Gastrocnemius medialis (tissue), 4 donors: ENCODE measurements around the gene KCNMB4. TPM values are rescaled to one million over a fixed set of nuclear protein-coding genes. Genes with fewer than 3 reads are reported as not detected.

ENCODE experiments used
- ATAC-seq, 2 donors: fragments of 150-250 bp; one replicate each; pipeline ENCODE4 v1.9.1; 2016
- DNase-seq, 2 donors: peaks; one replicate each; pipeline ENCODE4 v3.0.0-alpha.2; 2019
- H3K27ac ChIP-seq, 4 donors: fragments of 200-600 bp; sonication (generic); 1 replicate in 1 of 4; 2 replicates in 3 of 4; pipeline ENCODE4 v1.5.1; 2016 to 2018; ENCODE audit warnings: mild to moderate bottlenecking in 2 of 4, moderate library complexity in 1 of 4
- H3K27me3 ChIP-seq, 3 donors: fragments of 200-600 bp; sonication (generic) in 2 of 3; 1 replicate in 1 of 3; 2 replicates in 2 of 3; pipeline versions ENCODE4 v1.5.1 to v1.6.0; 2016 to 2019; ENCODE audit warnings: mild to moderate bottlenecking in 1 of 3, moderate library complexity in 1 of 3
- H3K36me3 ChIP-seq, 2 donors: fragments of 200-600 bp; sonication (generic) in 1 of 2; one replicate each; pipeline ENCODE4 v1.5.1; 2017 to 2018
- H3K4me1 ChIP-seq, 2 donors: fragments of 200-600 bp; sonication (generic) in 1 of 2; one replicate each; pipeline ENCODE4 v1.5.1; 2016 to 2017; ENCODE audit warnings: mild to moderate bottlenecking in 2 of 2
- H3K4me3 ChIP-seq, 4 donors: fragments of 200-600 bp; sonication (generic) in 3 of 4; 1 replicate in 1 of 4; 2 replicates in 3 of 4; pipeline ENCODE4 v1.5.1; 2016 to 2019; ENCODE audit warnings: mild to moderate bottlenecking in 2 of 4
- H3K9me3 ChIP-seq, 3 donors: fragments of 200-600 bp; sonication (generic) in 2 of 3; 1 replicate in 1 of 3; 2 replicates in 2 of 3; pipeline ENCODE4 v1.5.1; 2016 to 2019
- CTCF ChIP-seq, 5 experiments: fragments of 450-650 bp in 3 of 5; fragments of 200-600 bp in 2 of 5; sonication (generic) in 2 of 5; IDR thresholded peaks in 4 of 5; conservative IDR thresholded peaks in 1 of 5; 1 replicate in 4 of 5; 2 replicates in 1 of 5; pipeline ENCODE4 v1.5.1; 2016 to 2019; ENCODE audit warnings: antibody characterized with exemption in 5 of 5, mild to moderate bottlenecking in 3 of 5, moderate library complexity in 3 of 5
- POLR2A ChIP-seq, 2 donors: fragments of 450-650 bp; IDR thresholded peaks; one replicate each; pipeline ENCODE4 v1.6.1; 2017; ENCODE audit warnings: antibody characterized with exemption in 2 of 2, mild to moderate bottlenecking in 2 of 2, moderate library complexity in 2 of 2
- in situ Hi-C, 4 donors: fragments of 200-750 bp; cut with MboI; loops; one replicate each; pipeline versions ENCODE4 v1.15.0 to v1.8.0; 2017; ENCODE audit warnings: low sequenced_read_pairs in 4 of 4
- intact Hi-C: fragments of 100-400 bp; cut with DNase I; formaldehyde crosslinking; loops from one replicate; pipeline ENCODE4 v1.15.1; 2023; ENCODE audit warnings: low total_unique reads
- total RNA-seq, 4 donors: library from RNA; depleted of rRNA; stranded (reverse); fragments of >200 nt; gene quantifications; one replicate each; pipeline versions ENCODE4 v1.1.0 to v1.2.3, GENCODE V29; 2016

The KCNMB4 gene
- total RNA-seq, 4 donors from 2014 or later = 0.71 to 1.4 (median 1.3) TPM

GRCh38 chr12:70338531-70338930 is 27.6 kb upstream of the KCNMB4 start:
- no peak for TF ChIP-seq CTCF (IDR thresholded peaks at IDR 0.05 in 4 of 5, conservative IDR thresholded peaks at IDR 0.05 in 1 of 5)
- TF ChIP-seq POLR2A (IDR thresholded peaks at IDR 0.05) = no peak
- in situ Hi-C loops (no loop called here), intact Hi-C loops (no loop called here)
- no peak for DNase-seq
- Histone ChIP-seq H3K27me3 (no peaks in the 10 kb centered on the region), H3K36me3 (peaks cover 0 to 68% of the 10 kb centered on the region in 2 donors), H3K4me3 (no peak overlapping the region), H3K27ac (no peak overlapping the region), H3K9me3 (no peaks in the 10 kb centered on the region), H3K4me1 (no peaks in the 10 kb centered on the region)
- no peak for ATAC-seq

GRCh38 chr12:70351076-70351475 is 15.0 kb upstream of the KCNMB4 start:
- Histone ChIP-seq H3K36me3 (peaks cover 0 to 35% of the 10 kb centered on the region in 2 donors), H3K4me1 (no peaks in the 10 kb centered on the region), H3K27ac (no peak overlapping the region), H3K27me3 (no peaks in the 10 kb centered on the region), H3K4me3 (no peak overlapping the region), H3K9me3 (no peaks in the 10 kb centered on the region)
- no peak for ATAC-seq
- in situ Hi-C loops (loop anchor here in 1 of 4 donors (10.0 kb wide), 1 partner anchor 96 kb away; no protein-coding TSS in a partner anchor), intact Hi-C loops (no loop called here)
- DNase-seq = no peak
- TF ChIP-seq POLR2A (IDR thresholded peaks at IDR 0.05) (no peak), CTCF (IDR thresholded peaks at IDR 0.05 in 4 of 5, conservative IDR thresholded peaks at IDR 0.05 in 1 of 5) (no peak)

- no peak for DNase-seq
- no peak for TF ChIP-seq POLR2A (IDR thresholded peaks at IDR 0.05)
- no peak for TF ChIP-seq CTCF (IDR thresholded peaks at IDR 0.05 in 4 of 5, conservative IDR thresholded peaks at IDR 0.05 in 1 of 5)
- Histone ChIP-seq H3K4me1 (no peaks in the 10 kb centered on the region), H3K4me3 (no peak overlapping the region), H3K27ac (no peak overlapping the region), H3K27me3 (no peaks in the 10 kb centered on the region), H3K36me3 (peaks cover 0 to 23% of the 10 kb centered on the region in 2 donors), H3K9me3 (no peaks in the 10 kb centered on the region)
- intact Hi-C loops (no loop called here), in situ Hi-C loops (loop anchor here in 1 of 4 donors (10.0 kb wide), 1 partner anchor 99 kb away; no protein-coding TSS in a partner anchor)
- ATAC-seq = no peak
Measured at GRCh38 chr12:70353780-70354660, 12.1 kb upstream of the KCNMB4 start.

- DNase-seq = no peak
- no peaks in the 10 kb centered on the region for H3K4me1 ChIP-seq
- H3K9me3 ChIP-seq = no peaks in the 10 kb centered on the region
- H3K4me3 ChIP-seq = no peak overlapping the region
- ATAC-seq = no peak
- H3K36me3 ChIP-seq = peaks cover 0 to 23% of the 10 kb centered on the region in 2 donors
- TF ChIP-seq CTCF (IDR thresholded peaks at IDR 0.05 in 4 of 5, conservative IDR thresholded peaks at IDR 0.05 in 1 of 5) (no peak), POLR2A (IDR thresholded peaks at IDR 0.05) (no peak)
- in situ Hi-C loops = loop anchor here in 1 of 4 donors (10.0 kb wide), 1 partner anchor 100 kb away; no protein-coding TSS in a partner anchor
- intact Hi-C loops = loop anchor here (5.0 kb wide), 1 partner anchor 37 kb away; no protein-coding TSS in a partner anchor
- no peaks in the 10 kb centered on the region for H3K27me3 ChIP-seq
- H3K27ac ChIP-seq = no peak overlapping the region
Measured at GRCh38 chr12:70354787-70355186, 11.3 kb upstream of the KCNMB4 start.
